Measurements from ENCODE around the gene TUBGCP6. TPM values are rescaled to one million over a fixed set of nuclear protein-coding genes. Genes with fewer than 3 reads are reported as not detected.

The TUBGCP6 gene
- total RNA-seq, 1 donor from 2014 or later = 48.5 TPM

GRCh38 chr22:50194037-50194805 lies 50.6 kb downstream of the TUBGCP6 start:
- H3K36me3 Mint-ChIP-seq (ENCODE audit: low read depth, unreplicated experiment) = peaks cover 3% of the 10 kb centered on the region
- H3K4me1 Mint-ChIP-seq (ENCODE audit: unreplicated experiment) = no peaks in the 10 kb centered on the region
- DNase-seq (ENCODE audit: low spot score) = no peak

GRCh38 chr22:50193621-50194020 lies 51.2 kb downstream of the TUBGCP6 start:
- no peak for TF ChIP-seq CTCF (IDR thresholded peaks at IDR 0.05; ENCODE audit: unreplicated experiment)
- H3K27ac Mint-ChIP-seq (ENCODE audit: unreplicated experiment) = no peak overlapping the region
- H3K4me1 Mint-ChIP-seq (ENCODE audit: unreplicated experiment) = no peaks in the 10 kb centered on the region
- no peak overlapping the region for H3K4me3 Mint-ChIP-seq (ENCODE audit: unreplicated experiment)
- H3K27me3 Mint-ChIP-seq (ENCODE audit: unreplicated experiment) = peaks cover 8% of the 10 kb centered on the region
- H3K36me3 Mint-ChIP-seq (ENCODE audit: low read depth, unreplicated experiment) = peaks cover 3% of the 10 kb centered on the region
- H3K9me3 Mint-ChIP-seq (ENCODE audit: unreplicated experiment) = no peaks in the 10 kb centered on the region
- DNase-seq (ENCODE audit: low spot score) = no peak

More at GRCh38 chr22:50194037-50194805, 50.6 kb downstream of the TUBGCP6 start:
- no peak for TF ChIP-seq CTCF (IDR thresholded peaks at IDR 0.05; ENCODE audit: unreplicated experiment)
- Mint-ChIP-seq H3K9me3 (ENCODE audit: unreplicated experiment) (no peaks in the 10 kb centered on the region), H3K4me3 (ENCODE audit: unreplicated experiment) (no peak overlapping the region), H3K27ac (ENCODE audit: unreplicated experiment) (no peak overlapping the region), H3K27me3 (ENCODE audit: unreplicated experiment) (peaks cover 8% of the 10 kb centered on the region)

- peaks cover 3% of the 10 kb centered on the region for H3K36me3 Mint-ChIP-seq (ENCODE audit: low read depth, unreplicated experiment)
- no peak for DNase-seq (ENCODE audit: low spot score)
- H3K4me3 Mint-ChIP-seq (ENCODE audit: unreplicated experiment) = no peak overlapping the region
- peaks cover 8% of the 10 kb centered on the region for H3K27me3 Mint-ChIP-seq (ENCODE audit: unreplicated experiment)
- no peaks in the 10 kb centered on the region for H3K9me3 Mint-ChIP-seq (ENCODE audit: unreplicated experiment)
- H3K4me1 Mint-ChIP-seq (ENCODE audit: unreplicated experiment) = no peaks in the 10 kb centered on the region
- TF ChIP-seq CTCF (IDR thresholded peaks at IDR 0.05; ENCODE audit: unreplicated experiment) = no peak
- no peak overlapping the region for H3K27ac Mint-ChIP-seq (ENCODE audit: unreplicated experiment)
Observed at GRCh38 chr22:50192436-50193204, 52.2 kb downstream of the TUBGCP6 start.

- H3K36me3 Mint-ChIP-seq (ENCODE audit: low read depth, unreplicated experiment) = peaks cover 3% of the 10 kb centered on the region
- H3K4me1 Mint-ChIP-seq (ENCODE audit: unreplicated experiment) = peaks cover 3% of the 10 kb centered on the region
- TF ChIP-seq CTCF (IDR thresholded peaks at IDR 0.05; ENCODE audit: unreplicated experiment) = no peak
- H3K27ac Mint-ChIP-seq (ENCODE audit: unreplicated experiment) = no peak overlapping the region
- no peaks in the 10 kb centered on the region for H3K9me3 Mint-ChIP-seq (ENCODE audit: unreplicated experiment)
- H3K27me3 Mint-ChIP-seq (ENCODE audit: unreplicated experiment) = peaks cover 10% of the 10 kb centered on the region
- no peak overlapping the region for H3K4me3 Mint-ChIP-seq (ENCODE audit: unreplicated experiment)
- no peak for DNase-seq (ENCODE audit: low spot score)
Observed at GRCh38 chr22:50190941-50191741, 53.7 kb downstream of the TUBGCP6 start.

Measured in endothelial cell (in vitro differentiated cells).